IPS-NIHi7 (cell line): ENCODE results near the gene AKR7A3.
A peak's percentile ranks its signal among the peaks of the same experiment; 100 is the strongest.
"Not testable (repeated sequence)": the region's sequence is repeated elsewhere in the genome, so short reads cannot be mapped to it uniquely, and the experiment has no call there.

ENCODE experiments used
- DNase-seq: peaks from one replicate; pipeline ENCODE4 v3.0.0; 2012; ENCODE audit warnings: mixed read lengths; ENCODE audit errors: extremely low spot score

AKR7A3 gene

GRCh38 chr1:19319196-19319595 lies 30.6 kb upstream of the AKR7A3 start:
- no peak for DNase-seq

GRCh38 chr1:19317126-19317910 lies 28.7 kb upstream of the AKR7A3 start:
- peak; percentile 72 for DNase-seq

GRCh38 chr1:19315378-19316198 lies 27.0 kb upstream of the AKR7A3 start:
- DNase-seq: no peak

GRCh38 chr1:19313961-19314882 lies 25.7 kb upstream of the AKR7A3 start:
- no peak for DNase-seq

GRCh38 chr1:19313636-19313959 lies 25.0 kb upstream of the AKR7A3 start:
- no peak for DNase-seq

- no peak for DNase-seq
These were observed 24.4 kb upstream of the AKR7A3 start for GRCh38 chr1:19312782-19313635.

- peak; percentile 100 for DNase-seq
These were observed 23.6 kb upstream of the AKR7A3 start, which contains the start of the genes AKR7A2 and SLC66A1 for GRCh38 chr1:19311931-19312781. Gene AKR7A2 (minus strand): TSS chr1:19312144. CDS start chr1:19312124, 20 bp downstream. Gene SLC66A1 (plus strand): TSS chr1:19312326. CDS start chr1:19317678, 5,352 bp downstream.

- DNase-seq: peak; percentile 41
These were observed 22.9 kb upstream of the AKR7A3 start for GRCh38 chr1:19311503-19311930.

- DNase-seq: no peak
These were observed 22.3 kb upstream of the AKR7A3 start for GRCh38 chr1:19310720-19311502.

GRCh38 chr1:19310061-19310460 lies 21.5 kb upstream of the AKR7A3 start:
- DNase-seq: no peak

- no peak for DNase-seq
These were observed 20.7 kb upstream of the AKR7A3 start for GRCh38 chr1:19309123-19309813.

GRCh38 chr1:19308509-19308907 lies 19.9 kb upstream of the AKR7A3 start:
- DNase-seq: no peak

- DNase-seq: no peak
These were observed 19.4 kb upstream of the AKR7A3 start for GRCh38 chr1:19307794-19308508.

- DNase-seq: no peak
These were observed 18.4 kb upstream of the AKR7A3 start for GRCh38 chr1:19306941-19307340.

- no peak for DNase-seq
These were observed 17.3 kb upstream of the AKR7A3 start for GRCh38 chr1:19305880-19306279.

- not testable (repeated sequence) for DNase-seq
These were observed 15.5 kb upstream of the AKR7A3 start for GRCh38 chr1:19304081-19304480.

GRCh38 chr1:19300211-19300610 lies 11.6 kb upstream of the AKR7A3 start:
- no peak for DNase-seq

- no peak for DNase-seq
These were observed 6.1 kb upstream of the AKR7A3 start for GRCh38 chr1:19294638-19295037.
